HCEC 1CT (cell line): ENCODE measurements around the gene FAM169A.
"Not testable (repeated sequence)": the region's sequence is repeated elsewhere in the genome, so short reads cannot be mapped to it uniquely, and the experiment has no call there.

Source experiments
- DNase-seq: peaks from one replicate; pipeline ENCODE4 v3.0.0-alpha.2; 2017

FAM169A gene

GRCh38 chr5:74866596-74867162 is 492 bp upstream of the FAM169A start:
- no peak for DNase-seq

- no peak for DNase-seq
Measured at GRCh38 chr5:74865256-74865803, 857 bp downstream of the FAM169A start.

- no peak for DNase-seq
Measured at GRCh38 chr5:74864823-74865222, 1.4 kb downstream of the FAM169A start.

- DNase-seq = no peak
Measured at GRCh38 chr5:74863726-74864125, 2.5 kb downstream of the FAM169A start.

GRCh38 chr5:74862221-74862620 is 4.0 kb downstream of the FAM169A start:
- no peak for DNase-seq

GRCh38 chr5:74856975-74857374 is 9.2 kb downstream of the FAM169A start:
- DNase-seq = not testable (repeated sequence)

- no peak for DNase-seq
Measured at GRCh38 chr5:74853256-74853655, 12.9 kb downstream of the FAM169A start.

GRCh38 chr5:74851684-74852353 is 14.4 kb downstream of the FAM169A start:
- DNase-seq = peak; percentile 34

GRCh38 chr5:74850789-74851425 is 15.3 kb downstream of the FAM169A start:
- no peak for DNase-seq

GRCh38 chr5:74850030-74850429 is 16.2 kb downstream of the FAM169A start:
- DNase-seq = no peak

- DNase-seq = no peak
Measured at GRCh38 chr5:74848553-74849025, 17.6 kb downstream of the FAM169A start.

- DNase-seq = no peak
Measured at GRCh38 chr5:74839229-74839628, 27.0 kb downstream of the FAM169A start.

- no peak for DNase-seq
Measured at GRCh38 chr5:74838262-74838661, 27.9 kb downstream of the FAM169A start.

GRCh38 chr5:74837115-74837514 is 29.1 kb downstream of the FAM169A start:
- no peak for DNase-seq

- no peak for DNase-seq
Measured at GRCh38 chr5:74833537-74834266, 32.5 kb downstream of the FAM169A start.

GRCh38 chr5:74829413-74829812 is 36.8 kb downstream of the FAM169A start:
- no peak for DNase-seq

GRCh38 chr5:74822288-74822687 is 43.9 kb downstream of the FAM169A start:
- no peak for DNase-seq

- DNase-seq = no peak
Measured at GRCh38 chr5:74816875-74817274, 49.3 kb downstream of the FAM169A start.

- no peak for DNase-seq
Measured at GRCh38 chr5:74810915-74811314, 55.3 kb downstream of the FAM169A start.

GRCh38 chr5:74801941-74802340 is 64.2 kb downstream of the FAM169A start:
- peak; percentile 56 for DNase-seq

- DNase-seq = no peak
Measured at GRCh38 chr5:74801197-74801596, 65.0 kb downstream of the FAM169A start.

- DNase-seq = peak; percentile 5
Measured at GRCh38 chr5:74798977-74799911, 66.9 kb downstream of the FAM169A start.
